ENCODE data around the gene CYTH4. TPM values are rescaled to one million over a fixed set of nuclear protein-coding genes. Genes with fewer than 3 reads are reported as not detected.

CYTH4 gene
- total RNA-seq, 1 experiment from 2014 or later = 3.8 TPM

DNA sequence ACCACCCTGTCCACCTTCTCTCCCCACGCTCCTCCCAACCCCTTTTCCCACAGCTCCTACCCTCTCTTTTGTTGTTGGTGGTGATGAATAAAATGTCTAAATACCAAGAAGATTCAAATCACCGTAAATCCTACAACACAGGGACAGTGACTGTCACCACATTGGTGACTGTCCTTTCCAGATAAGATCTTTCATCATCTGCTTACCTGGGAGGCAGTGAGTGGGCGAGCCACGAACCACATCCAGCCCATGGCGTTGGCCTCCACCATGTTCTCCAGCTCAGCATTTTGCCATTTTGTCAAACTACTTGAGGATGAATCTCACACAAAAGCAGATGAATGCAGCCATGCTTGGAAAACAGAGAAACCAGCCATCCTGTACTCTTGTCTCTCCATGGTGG is 6.7 kb upstream of the CYTH4 start (continued):
- no peak for TF ChIP-seq ZBTB33 (IDR thresholded peaks at IDR 0.05; ENCODE audit: extremely low read depth, insufficient replicate concordance, low read length)
- TF ChIP-seq, protein P1, sequence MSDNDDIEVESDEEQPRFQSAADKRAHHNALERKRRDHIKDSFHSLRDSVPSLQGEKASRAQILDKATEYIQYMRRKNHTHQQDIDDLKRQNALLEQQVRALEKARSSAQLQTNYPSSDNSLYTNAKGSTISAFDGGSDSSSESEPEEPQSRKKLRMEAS (IDR thresholded peaks at IDR 0.05) = no peak
- no peak for TF ChIP-seq EZH2phosphoT487 (IDR thresholded peaks at IDR 0.05; ENCODE audit: borderline replicate concordance)
- no peak for TF ChIP-seq SIN3A (IDR thresholded peaks at IDR 0.05; ENCODE audit: low read depth)
- TF ChIP-seq ZNF274 (IDR thresholded peaks at IDR 0.05; ENCODE audit: low read depth, low read length) = no peak
- no peak for TF ChIP-seq RAD21 (IDR thresholded peaks at IDR 0.05; ENCODE audit: low read depth)
- TF ChIP-seq JUND (IDR thresholded peaks at IDR 0.05) = no peak
- TF ChIP-seq EGR1 (IDR thresholded peaks at IDR 0.05; ENCODE audit: low read depth) = no peak
- no peak for TF ChIP-seq POLR2A (IDR thresholded peaks at IDR 0.05; ENCODE audit: borderline replicate concordance, extremely low read depth, insufficient read depth, insufficient read length)
- no peak for TF ChIP-seq CTCF (IDR thresholded peaks at IDR 0.05 in 2 of 3, conservative IDR thresholded peaks at IDR 0.05 in 1 of 3; ENCODE audit: borderline replicate concordance in 1 of 3, insufficient read depth in 1 of 3, low read depth in 2 of 3, low read length in 2 of 3)
- no peak for TF ChIP-seq CEBPB (IDR thresholded peaks at IDR 0.05; ENCODE audit: low read depth)

- peak overlapping the region; percentile 5 for H2AFZ ChIP-seq (ENCODE audit: low read depth, low read length, poor library complexity, severe bottlenecking)
- BruUV-seq (replicated peaks) = no TSS peak
- peak overlapping the region; percentile 17; the same call in 1 of the 2 replicates for H3K4me2 ChIP-seq (ENCODE audit: low read length)
- H3K9me3 ChIP-seq (ENCODE audit: control insufficient read depth in 1 of 2, insufficient read depth in 1 of 2, low read depth in 1 of 2, low read length in 2 of 2) = peaks cover 0 to 5% of the 10 kb centered on the region in 2 experiments; a peak in 1 of 4 replicates
- H4K20me1 ChIP-seq (ENCODE audit: insufficient read depth) = no peaks in the 10 kb centered on the region
- RAD21 ChIA-PET (ENCODE audit: low non-redundant PET in 1 of 2, low total read pairs in 2 of 2, uncharacterized antibody in 2 of 2, unreplicated experiment in 2 of 2) = no interaction called here
- no peaks in the 10 kb centered on the region for H3K27me3 ChIP-seq (ENCODE audit: insufficient read depth, low read length)
- TF ChIP-seq RAD21 (IDR thresholded peaks at IDR 0.05; ENCODE audit: low read depth) = no peak
- TF ChIP-seq, protein P1 (IDR thresholded peaks at IDR 0.05) = peak; percentile 84
- 0 out of 2 replicates have a peak, but pooled peaks have one; percentile 12 for TF ChIP-seq CBX3 (IDR thresholded peaks at IDR 0.05; ENCODE audit: low read depth)
- peak; percentile 38; the same call in 1 of the 2 replicates for TF ChIP-seq SP1 (IDR thresholded peaks at IDR 0.05; ENCODE audit: low read depth)
- DNase-seq (ENCODE audit: low read depth, low spot score) (no peak), ATAC-seq (peak; percentile 75)
- H3K79me2 ChIP-seq (ENCODE audit: insufficient read depth, low read length) = no peaks in the 10 kb centered on the region
- H3K9me2 ChIP-seq (ENCODE audit: insufficient read depth) = no peaks in the 10 kb centered on the region
- H3K27ac ChIP-seq (ENCODE audit: low read depth, low read length) = no peak overlapping the region
- POLR2A ChIA-PET = no interaction called here
- intact Hi-C loops (cut with micrococcal nuclease) = no loop called here
- CTCF ChIA-PET = interaction anchor here (1.3 kb wide), 1 partner anchor 17 kb away, joined by 3 read pairs; no protein-coding TSS in a partner anchor
- no peaks in the 10 kb centered on the region for H3K36me3 ChIP-seq (ENCODE audit: control insufficient read depth in 1 of 2, insufficient read depth in 2 of 2, low read length in 2 of 2)
- peaks cover 27 to 65% of the 10 kb centered on the region in 2 experiments for H3K4me1 ChIP-seq (ENCODE audit: control insufficient read depth in 1 of 2, insufficient read depth in 2 of 2, low read length in 2 of 2)
- H3K9ac ChIP-seq (ENCODE audit: low read length) = no peak overlapping the region
- no peak overlapping the region for H3K4me3 ChIP-seq (replicated peaks in 1 of 2; ENCODE audit: low read depth in 1 of 2, low read length in 2 of 2)
These were observed 5.5 kb upstream of the CYTH4 start for GRCh38 chr22:37276776-37277175.

Measured in HCT116 (cell line).